Peyer's patch (tissue), 4 donors: ENCODE results near the gene APPL2.

Source experiments
- POLR2A ChIP-seq, 2 donors: fragments of 450-650 bp; IDR thresholded peaks; one replicate each; pipeline ENCODE4 v1.5.1; 2017; ENCODE audit warnings: antibody characterized with exemption in 2 of 2, mild to moderate bottlenecking in 2 of 2, moderate library complexity in 2 of 2
- TF ChIP-seq, protein P1 (sequence below), 6 experiments: fragments of 450-650 bp in 4 of 6; fragments of 200-600 bp in 2 of 6; sonication (generic) in 1 of 6; IDR thresholded peaks; one replicate each; pipeline ENCODE4 v1.5.1; 2017 to 2019; ENCODE audit warnings: antibody characterized with exemption in 6 of 6, mild to moderate bottlenecking in 3 of 6, moderate library complexity in 1 of 6

- TF ChIP-seq, protein P1, sequence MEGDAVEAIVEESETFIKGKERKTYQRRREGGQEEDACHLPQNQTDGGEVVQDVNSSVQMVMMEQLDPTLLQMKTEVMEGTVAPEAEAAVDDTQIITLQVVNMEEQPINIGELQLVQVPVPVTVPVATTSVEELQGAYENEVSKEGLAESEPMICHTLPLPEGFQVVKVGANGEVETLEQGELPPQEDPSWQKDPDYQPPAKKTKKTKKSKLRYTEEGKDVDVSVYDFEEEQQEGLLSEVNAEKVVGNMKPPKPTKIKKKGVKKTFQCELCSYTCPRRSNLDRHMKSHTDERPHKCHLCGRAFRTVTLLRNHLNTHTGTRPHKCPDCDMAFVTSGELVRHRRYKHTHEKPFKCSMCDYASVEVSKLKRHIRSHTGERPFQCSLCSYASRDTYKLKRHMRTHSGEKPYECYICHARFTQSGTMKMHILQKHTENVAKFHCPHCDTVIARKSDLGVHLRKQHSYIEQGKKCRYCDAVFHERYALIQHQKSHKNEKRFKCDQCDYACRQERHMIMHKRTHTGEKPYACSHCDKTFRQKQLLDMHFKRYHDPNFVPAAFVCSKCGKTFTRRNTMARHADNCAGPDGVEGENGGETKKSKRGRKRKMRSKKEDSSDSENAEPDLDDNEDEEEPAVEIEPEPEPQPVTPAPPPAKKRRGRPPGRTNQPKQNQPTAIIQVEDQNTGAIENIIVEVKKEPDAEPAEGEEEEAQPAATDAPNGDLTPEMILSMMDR (IDR thresholded peaks at IDR 0.05): peak in 4 of 6 experiments; percentile 35 to 54 (median 42)
- TF ChIP-seq POLR2A (IDR thresholded peaks at IDR 0.05): peak; percentile 80 to 94
Observed at GRCh38 chr12:105235732-105236476, at the start of gene APPL2.
